A673 (cell line): ENCODE results near the gene MTMR12.

Source experiments
- EZH2 ChIP-seq: fragments of 200-600 bp; sonication (generic); IDR thresholded peaks from 2 replicates; pipeline ENCODE4 v1.6.1; 2017; ENCODE audit warnings: borderline replicate concordance, low read depth, mild to moderate bottlenecking, mixed read lengths, antibody characterized with exemption, low read length; ENCODE audit not compliant: poor library complexity, severe bottlenecking
- TF ChIP-seq, protein P1 (sequence below): fragments of 300-800, 200-600 bp; sonication (generic); conservative IDR thresholded peaks from 2 replicates; pipeline ENCODE4 v1.5.1; 2017; ENCODE audit warnings: low read depth, mild to moderate bottlenecking, antibody characterized with exemption, low read length, moderate library complexity, mixed read lengths

DNA sequence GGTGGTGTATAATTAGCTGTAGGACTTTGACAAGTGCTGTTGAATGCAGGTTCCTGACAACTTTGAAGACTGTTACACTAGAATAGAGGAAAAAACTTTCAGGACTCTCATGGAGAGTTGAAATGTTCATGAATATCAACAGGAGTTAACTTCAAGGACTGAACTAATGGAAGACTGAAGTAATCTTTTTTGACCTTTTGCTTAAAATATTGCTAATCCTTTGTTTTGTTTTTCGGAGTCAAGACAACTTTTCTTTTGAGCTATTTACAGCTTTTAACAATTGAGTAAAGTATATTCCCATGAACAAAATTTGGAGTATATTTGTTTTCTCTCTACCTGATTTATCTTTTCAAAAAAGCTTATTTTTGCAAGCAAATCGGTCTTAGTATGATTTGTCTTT lies 34.1 kb upstream of the MTMR12 start:
- TF ChIP-seq, protein P1, sequence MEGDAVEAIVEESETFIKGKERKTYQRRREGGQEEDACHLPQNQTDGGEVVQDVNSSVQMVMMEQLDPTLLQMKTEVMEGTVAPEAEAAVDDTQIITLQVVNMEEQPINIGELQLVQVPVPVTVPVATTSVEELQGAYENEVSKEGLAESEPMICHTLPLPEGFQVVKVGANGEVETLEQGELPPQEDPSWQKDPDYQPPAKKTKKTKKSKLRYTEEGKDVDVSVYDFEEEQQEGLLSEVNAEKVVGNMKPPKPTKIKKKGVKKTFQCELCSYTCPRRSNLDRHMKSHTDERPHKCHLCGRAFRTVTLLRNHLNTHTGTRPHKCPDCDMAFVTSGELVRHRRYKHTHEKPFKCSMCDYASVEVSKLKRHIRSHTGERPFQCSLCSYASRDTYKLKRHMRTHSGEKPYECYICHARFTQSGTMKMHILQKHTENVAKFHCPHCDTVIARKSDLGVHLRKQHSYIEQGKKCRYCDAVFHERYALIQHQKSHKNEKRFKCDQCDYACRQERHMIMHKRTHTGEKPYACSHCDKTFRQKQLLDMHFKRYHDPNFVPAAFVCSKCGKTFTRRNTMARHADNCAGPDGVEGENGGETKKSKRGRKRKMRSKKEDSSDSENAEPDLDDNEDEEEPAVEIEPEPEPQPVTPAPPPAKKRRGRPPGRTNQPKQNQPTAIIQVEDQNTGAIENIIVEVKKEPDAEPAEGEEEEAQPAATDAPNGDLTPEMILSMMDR = no peak
- TF ChIP-seq EZH2 = no peak
